Uterus (tissue), 4 donors: ENCODE data around the gene NUMA1. TPM values are rescaled to one million over a fixed set of nuclear protein-coding genes. Genes with fewer than 3 reads are reported as not detected.

Experiments
- DNase-seq, 2 donors: peaks; one replicate each; pipeline ENCODE4 v3.0.0-alpha.2; 2019 to 2020
- H3K27ac ChIP-seq, 2 donors: fragments of 200-600 bp; sonication (generic); 1 replicate in 1 of 2; 2 replicates in 1 of 2; pipeline ENCODE4 v1.5.1; 2016 to 2018
- H3K27me3 ChIP-seq, 2 donors: fragments of 200-600 bp; sonication (generic); one replicate each; pipeline ENCODE4 v1.5.1; 2018 to 2019; ENCODE audit warnings: control low read depth in 1 of 2
- H3K36me3 ChIP-seq, 2 donors: fragments of 200-600 bp; sonication (generic); one replicate each; pipeline ENCODE4 v1.5.1; 2019; ENCODE audit warnings: control low read depth in 1 of 2
- H3K4me1 ChIP-seq, 2 donors: fragments of 200-600 bp; sonication (generic); one replicate each; pipeline ENCODE4 v1.5.1; 2018 to 2019; ENCODE audit warnings: control low read depth in 1 of 2
- H3K4me3 ChIP-seq, 2 donors: fragments of 200-600 bp; sonication (generic); 1 replicate in 1 of 2; 2 replicates in 1 of 2; pipeline ENCODE4 v1.5.1; 2018 to 2019; ENCODE audit warnings: mild to moderate bottlenecking in 1 of 2
- H3K9me3 ChIP-seq, 2 donors: fragments of 200-600 bp; sonication (generic); one replicate each; pipeline ENCODE4 v1.5.1; 2019; ENCODE audit warnings: control low read depth in 1 of 2
- POLR2A ChIP-seq, 2 donors: fragments of 450-650 bp; IDR thresholded peaks; one replicate each; pipeline ENCODE4 v1.6.1; 2016; ENCODE audit warnings: antibody characterized with exemption in 2 of 2, mild to moderate bottlenecking in 1 of 2, moderate library complexity in 1 of 2
- intact Hi-C: fragments of 100-400 bp; cut with DNase I; formaldehyde crosslinking; loops from one replicate; pipeline ENCODE4 v1.15.1; 2023; ENCODE audit warnings: low total_unique reads
- total RNA-seq, 4 donors: library from RNA; depleted of rRNA in 3 of 4; stranded (reverse); fragments of >200 nt in 3 of 4; gene quantifications; one replicate each; pipeline versions ENCODE4 v1.1.0 to v1.2.4, GENCODE V29; 2014 to 2023
- TF ChIP-seq, protein P1 (sequence below), 4 experiments: fragments of 200-600 bp in 2 of 4; fragments of 450-650 bp in 2 of 4; sonication (generic) in 2 of 4; IDR thresholded peaks; one replicate each; pipeline ENCODE4 v1.5.1; 2016 to 2019; ENCODE audit warnings: antibody characterized with exemption in 4 of 4, mild to moderate bottlenecking in 2 of 4, moderate library complexity in 1 of 4
- donor health status: DM: yes; HTN: yes; CAD: no.

NUMA1 gene
- total RNA-seq, 4 donors from 2014 or later: 159 to 365 (median 303) TPM

DNA sequence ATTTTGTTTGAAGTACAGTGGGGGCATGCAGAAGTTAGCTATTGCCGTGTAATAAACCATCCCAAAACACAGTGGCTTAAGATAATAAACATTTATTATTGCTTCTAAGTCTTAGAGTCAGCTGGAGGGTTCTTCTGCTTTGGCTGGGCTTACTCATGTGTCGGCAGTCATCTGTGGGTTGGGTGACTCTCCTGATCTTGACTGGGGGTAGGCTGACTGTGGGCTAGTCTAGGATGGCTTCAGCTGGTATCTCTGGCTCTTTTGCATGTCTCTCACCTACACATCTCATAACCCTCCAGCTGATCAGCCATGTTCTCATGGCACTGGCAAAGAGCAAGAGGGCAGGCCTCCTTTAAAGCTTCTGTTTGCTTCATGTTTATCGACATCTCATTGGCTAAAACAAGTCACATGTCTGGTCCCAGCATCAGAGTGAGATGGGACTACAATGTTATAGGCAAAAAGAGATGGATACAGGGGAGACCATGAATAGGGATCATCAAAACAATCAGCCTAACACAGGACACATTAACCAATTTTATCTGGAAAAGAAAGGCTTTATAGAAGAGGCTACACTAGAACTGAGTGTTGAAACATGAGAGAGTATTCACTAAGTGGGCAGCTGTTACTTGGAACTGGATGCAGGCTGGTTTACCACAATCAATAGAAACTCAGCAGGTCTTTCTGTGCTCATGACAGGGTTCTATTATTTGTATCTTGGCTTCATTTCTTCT, 5.4 kb upstream of the NUMA1 start:
- intact Hi-C loops: loop anchor here (5.0 kb wide), 1 partner anchor 63 kb away; no protein-coding TSS in a partner anchor
- TF ChIP-seq POLR2A (IDR thresholded peaks at IDR 0.05): no peak
- TF ChIP-seq, protein P1, sequence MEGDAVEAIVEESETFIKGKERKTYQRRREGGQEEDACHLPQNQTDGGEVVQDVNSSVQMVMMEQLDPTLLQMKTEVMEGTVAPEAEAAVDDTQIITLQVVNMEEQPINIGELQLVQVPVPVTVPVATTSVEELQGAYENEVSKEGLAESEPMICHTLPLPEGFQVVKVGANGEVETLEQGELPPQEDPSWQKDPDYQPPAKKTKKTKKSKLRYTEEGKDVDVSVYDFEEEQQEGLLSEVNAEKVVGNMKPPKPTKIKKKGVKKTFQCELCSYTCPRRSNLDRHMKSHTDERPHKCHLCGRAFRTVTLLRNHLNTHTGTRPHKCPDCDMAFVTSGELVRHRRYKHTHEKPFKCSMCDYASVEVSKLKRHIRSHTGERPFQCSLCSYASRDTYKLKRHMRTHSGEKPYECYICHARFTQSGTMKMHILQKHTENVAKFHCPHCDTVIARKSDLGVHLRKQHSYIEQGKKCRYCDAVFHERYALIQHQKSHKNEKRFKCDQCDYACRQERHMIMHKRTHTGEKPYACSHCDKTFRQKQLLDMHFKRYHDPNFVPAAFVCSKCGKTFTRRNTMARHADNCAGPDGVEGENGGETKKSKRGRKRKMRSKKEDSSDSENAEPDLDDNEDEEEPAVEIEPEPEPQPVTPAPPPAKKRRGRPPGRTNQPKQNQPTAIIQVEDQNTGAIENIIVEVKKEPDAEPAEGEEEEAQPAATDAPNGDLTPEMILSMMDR (IDR thresholded peaks at IDR 0.05): no peak

DNA sequence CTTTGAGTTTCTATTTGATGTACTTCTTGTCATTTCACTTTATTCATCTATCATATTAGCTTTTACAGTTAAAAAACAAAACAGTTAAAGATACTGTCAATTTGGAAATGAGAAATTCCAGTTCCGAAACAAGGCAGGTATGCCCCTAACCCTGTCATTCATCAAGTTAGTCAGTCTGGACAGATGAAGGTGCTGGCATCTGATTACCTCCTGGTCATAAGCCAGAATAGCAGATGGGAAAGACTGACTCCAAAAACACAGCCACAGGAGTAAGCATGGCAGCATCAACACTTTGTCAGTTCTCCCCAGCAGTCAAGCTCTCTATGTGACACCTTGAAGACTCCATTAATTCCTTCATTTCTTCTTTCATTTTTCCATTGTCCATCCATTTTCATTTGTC, 4.6 kb upstream of the NUMA1 start:
- no peak overlapping the region for H3K27ac ChIP-seq
- H3K4me3 ChIP-seq: no peak overlapping the region
- H3K9me3 ChIP-seq: no peaks in the 10 kb centered on the region
- no peak for DNase-seq
- no peak for TF ChIP-seq POLR2A (IDR thresholded peaks at IDR 0.05)
- TF ChIP-seq, protein P1 (IDR thresholded peaks at IDR 0.05): no peak
- intact Hi-C loops: loop anchor here (5.0 kb wide), 1 partner anchor 63 kb away; no protein-coding TSS in a partner anchor
- H3K27me3 ChIP-seq: no peaks in the 10 kb centered on the region
- H3K4me1 ChIP-seq: no peaks in the 10 kb centered on the region
- H3K36me3 ChIP-seq: no peaks in the 10 kb centered on the region

More for the DNA sequence above, 5.4 kb upstream of the NUMA1 start:
- H3K4me1 ChIP-seq: no peaks in the 10 kb centered on the region
- no peak for DNase-seq
- H3K27me3 ChIP-seq: no peaks in the 10 kb centered on the region
- no peak overlapping the region for H3K27ac ChIP-seq
- H3K9me3 ChIP-seq: no peaks in the 10 kb centered on the region
- no peaks in the 10 kb centered on the region for H3K36me3 ChIP-seq
- H3K4me3 ChIP-seq: no peak overlapping the region

DNA sequence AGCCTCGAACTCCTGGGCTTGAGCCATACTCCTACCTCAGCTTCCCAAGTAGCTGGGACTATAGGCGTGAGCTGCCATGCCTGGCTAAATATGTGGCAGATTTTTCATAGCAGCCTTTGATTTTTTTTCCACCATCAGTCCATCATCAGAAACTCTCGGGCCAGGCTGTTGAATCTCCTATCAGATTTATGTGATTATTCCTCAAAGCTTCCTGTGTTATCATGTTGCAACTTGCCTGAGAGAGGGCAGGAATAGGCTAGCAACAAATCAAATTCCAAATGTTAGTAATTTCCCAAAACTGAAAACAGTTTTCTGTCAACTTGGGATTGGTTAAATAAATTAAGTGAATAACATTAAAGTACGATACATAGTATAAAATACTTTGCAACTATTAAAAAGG, 3.7 kb upstream of the NUMA1 start:
- no peak overlapping the region for H3K27ac ChIP-seq
- intact Hi-C loops: no loop called here
- TF ChIP-seq, protein P1 (IDR thresholded peaks at IDR 0.05): no peak
- no peak for TF ChIP-seq POLR2A (IDR thresholded peaks at IDR 0.05)

DNA sequence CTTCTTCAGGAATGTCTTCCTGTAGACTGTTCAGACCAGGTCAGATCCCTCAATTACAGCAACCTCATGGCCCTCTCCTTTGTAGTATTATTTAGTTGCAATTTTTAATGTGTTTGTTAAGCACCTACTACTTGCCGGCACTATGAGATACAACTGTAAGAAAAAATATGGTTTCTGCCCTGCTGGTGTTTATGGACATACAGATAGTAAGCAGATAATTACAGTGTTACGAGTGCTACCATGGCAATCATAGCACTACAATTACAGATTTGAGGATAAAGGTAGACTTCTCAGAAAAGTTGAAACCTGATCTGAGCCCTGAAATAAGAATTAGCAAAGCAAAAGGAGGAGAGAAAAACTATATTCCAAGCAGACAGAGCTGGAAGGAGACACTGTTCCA, 3.1 kb upstream of the NUMA1 start:
- Histone ChIP-seq H3K27me3 (no peaks in the 10 kb centered on the region), H3K36me3 (no peaks in the 10 kb centered on the region), H3K9me3 (no peaks in the 10 kb centered on the region), H3K27ac (no peak overlapping the region), H3K4me1 (no peaks in the 10 kb centered on the region), H3K4me3 (no peak overlapping the region)
- TF ChIP-seq POLR2A (IDR thresholded peaks at IDR 0.05): no peak
- TF ChIP-seq, protein P1 (IDR thresholded peaks at IDR 0.05): no peak
- no peak for DNase-seq
- intact Hi-C loops: no loop called here

More for the DNA sequence above, 3.7 kb upstream of the NUMA1 start:
- H3K36me3 ChIP-seq: no peaks in the 10 kb centered on the region
- no peaks in the 10 kb centered on the region for H3K27me3 ChIP-seq
- no peaks in the 10 kb centered on the region for H3K4me1 ChIP-seq
- no peak overlapping the region for H3K4me3 ChIP-seq
- no peak for DNase-seq
- no peaks in the 10 kb centered on the region for H3K9me3 ChIP-seq

DNA sequence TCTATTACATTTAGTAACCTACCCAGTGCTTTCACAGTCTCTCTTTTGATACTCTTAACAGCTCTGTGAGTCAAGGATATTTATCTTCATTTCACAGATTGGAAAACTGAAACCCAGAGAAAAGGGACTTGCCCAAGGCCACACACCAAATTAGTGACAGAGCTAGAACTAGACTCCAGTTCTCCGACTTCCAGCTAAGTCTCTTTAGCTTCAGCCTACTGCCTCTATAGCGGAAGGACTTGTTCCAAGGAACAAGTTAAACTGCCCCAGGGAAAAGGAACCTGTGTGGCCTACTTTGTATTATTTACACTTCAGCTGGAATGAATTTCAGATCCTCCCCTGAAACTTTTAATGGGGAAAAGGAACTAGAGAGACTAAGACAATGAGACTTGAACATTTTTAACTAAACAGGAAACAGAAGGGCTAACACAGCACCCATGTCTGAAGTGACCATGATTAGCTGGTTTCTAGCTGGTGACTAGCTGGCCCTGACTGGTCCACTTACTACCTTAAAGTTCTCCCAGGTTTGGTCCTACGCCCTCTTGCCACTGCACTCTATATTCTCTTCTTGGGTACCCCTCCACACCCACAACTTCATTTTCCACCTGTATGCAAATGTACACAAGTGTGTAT, 1.6 kb upstream of the NUMA1 start:
- H3K27me3 ChIP-seq: no peaks in the 10 kb centered on the region
- intact Hi-C loops: no loop called here
- TF ChIP-seq, protein P1 (IDR thresholded peaks at IDR 0.05): no peak
- TF ChIP-seq POLR2A (IDR thresholded peaks at IDR 0.05): no peak
- H3K4me1 ChIP-seq: no peaks in the 10 kb centered on the region
- H3K9me3 ChIP-seq: no peaks in the 10 kb centered on the region
- no peak for DNase-seq
- no peak overlapping the region for H3K4me3 ChIP-seq
- H3K27ac ChIP-seq: peak overlapping the region in 1 of 2 donors; percentile 88
- H3K36me3 ChIP-seq: no peaks in the 10 kb centered on the region
